BJ (cell line): Measurements from ENCODE around the gene NSMCE1. TPM values are rescaled to one million over a fixed set of nuclear protein-coding genes. Genes with fewer than 3 reads are reported as not detected.

Experiments used
- CTCF ChIA-PET: fragments of 350-600 bp; formaldehyde crosslinking; extraction: SDS; loops from one replicate; lab custom pipeline; 2021; ENCODE audit warnings: antibody characterized with exemption, inconsistent platforms; lab: Yijun Ruan, JAX
- POLR2A ChIA-PET: fragments of 300-600 bp; sonication (Branson Sonifier 250); formaldehyde crosslinking; extraction: SDS; loops from one replicate; lab custom pipeline; 2021; ENCODE audit warnings: antibody characterized with exemption; lab: Charles Lee
- DNase-seq: peaks from one replicate; pipeline ENCODE4 v3.0.0-alpha.2; 2011; ENCODE audit warnings: low read depth
- H3K27me3 ChIP-seq: 2 replicates; pipeline ENCODE4 v1.6.0; 2011; ENCODE audit warnings: low read length; ENCODE audit not compliant: control insufficient read depth, insufficient read depth
- H3K36me3 ChIP-seq: 2 replicates; pipeline ENCODE4 v1.5.1; 2011; ENCODE audit warnings: low read length; ENCODE audit not compliant: control insufficient read depth, insufficient read depth
- H3K4me3 ChIP-seq: 2 replicates; pipeline ENCODE4 v1.5.1; 2011; ENCODE audit warnings: low read depth, mild to moderate bottlenecking, control low read depth, low read length
- polyA plus RNA-seq: library from polyadenylated mRNA; depleted of rRNA; stranded (reverse); fragments of >200 nt; gene quantifications from 2 replicates; pipeline ENCODE4 v1.2.3, GENCODE V29; 2011
- TF ChIP-seq, protein P1 (sequence below): IDR thresholded peaks from 2 replicates; pipeline ENCODE4 v1.5.1; 2011; ENCODE audit warnings: low read depth, mild to moderate bottlenecking, control low read depth, inconsistent platforms, low read length, moderate library complexity; ENCODE audit not compliant: insufficient read depth

Gene NSMCE1
- polyA plus RNA-seq, 1 experiment: 34.3 TPM

DNA sequence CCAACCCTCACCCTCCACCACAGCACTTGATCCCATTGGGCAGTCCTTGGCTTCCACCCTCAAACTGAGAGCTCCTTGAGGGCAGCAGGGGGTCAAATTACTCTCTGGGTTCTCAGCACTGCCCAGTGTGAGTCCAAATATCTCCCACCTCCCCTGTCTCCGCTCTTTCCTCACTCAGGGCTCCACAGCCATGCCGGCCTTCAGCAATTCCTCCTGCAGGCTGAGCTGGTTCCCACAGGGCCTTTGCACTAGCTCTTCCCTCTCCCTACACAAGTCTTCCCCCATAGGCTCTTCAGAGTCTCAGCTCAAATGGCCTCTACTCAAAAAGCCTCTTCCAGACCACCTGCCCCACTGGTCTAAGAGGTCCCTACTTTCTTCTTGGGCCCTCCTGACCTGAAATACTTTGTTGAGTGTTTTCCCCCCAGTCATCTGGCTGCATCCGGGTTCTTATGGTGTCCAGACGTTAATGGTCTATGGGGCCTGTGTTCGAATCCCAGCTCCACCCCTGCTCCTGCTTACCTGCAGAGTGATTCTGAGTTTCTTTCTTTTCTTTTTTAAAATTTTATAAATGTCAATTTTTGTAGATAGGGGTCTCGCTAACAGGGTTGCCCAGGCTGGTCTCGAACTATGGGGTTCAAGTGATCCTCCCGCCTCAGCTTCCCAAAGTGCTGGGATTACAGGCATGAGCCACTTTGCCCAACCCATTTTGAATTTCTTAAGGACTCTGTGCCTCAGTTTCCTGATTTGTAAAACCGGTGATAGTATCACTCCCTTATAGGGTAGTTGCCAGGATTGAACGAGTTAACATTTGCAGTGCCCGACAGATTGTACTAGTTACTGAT, 44.2 kb upstream of the NSMCE1 start:
- TF ChIP-seq, protein P1, sequence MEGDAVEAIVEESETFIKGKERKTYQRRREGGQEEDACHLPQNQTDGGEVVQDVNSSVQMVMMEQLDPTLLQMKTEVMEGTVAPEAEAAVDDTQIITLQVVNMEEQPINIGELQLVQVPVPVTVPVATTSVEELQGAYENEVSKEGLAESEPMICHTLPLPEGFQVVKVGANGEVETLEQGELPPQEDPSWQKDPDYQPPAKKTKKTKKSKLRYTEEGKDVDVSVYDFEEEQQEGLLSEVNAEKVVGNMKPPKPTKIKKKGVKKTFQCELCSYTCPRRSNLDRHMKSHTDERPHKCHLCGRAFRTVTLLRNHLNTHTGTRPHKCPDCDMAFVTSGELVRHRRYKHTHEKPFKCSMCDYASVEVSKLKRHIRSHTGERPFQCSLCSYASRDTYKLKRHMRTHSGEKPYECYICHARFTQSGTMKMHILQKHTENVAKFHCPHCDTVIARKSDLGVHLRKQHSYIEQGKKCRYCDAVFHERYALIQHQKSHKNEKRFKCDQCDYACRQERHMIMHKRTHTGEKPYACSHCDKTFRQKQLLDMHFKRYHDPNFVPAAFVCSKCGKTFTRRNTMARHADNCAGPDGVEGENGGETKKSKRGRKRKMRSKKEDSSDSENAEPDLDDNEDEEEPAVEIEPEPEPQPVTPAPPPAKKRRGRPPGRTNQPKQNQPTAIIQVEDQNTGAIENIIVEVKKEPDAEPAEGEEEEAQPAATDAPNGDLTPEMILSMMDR: no peak
- no peaks in the 10 kb centered on the region for H3K36me3 ChIP-seq
- DNase-seq: no peak
- peak overlapping the region; percentile 74 for H3K4me3 ChIP-seq
- no peaks in the 10 kb centered on the region for H3K27me3 ChIP-seq
- ChIA-PET POLR2A (no interaction called here), CTCF (interaction anchor here (0.9 kb wide), 1 partner anchor 55 kb away, joined by 3 read pairs; no protein-coding TSS in a partner anchor)

DNA sequence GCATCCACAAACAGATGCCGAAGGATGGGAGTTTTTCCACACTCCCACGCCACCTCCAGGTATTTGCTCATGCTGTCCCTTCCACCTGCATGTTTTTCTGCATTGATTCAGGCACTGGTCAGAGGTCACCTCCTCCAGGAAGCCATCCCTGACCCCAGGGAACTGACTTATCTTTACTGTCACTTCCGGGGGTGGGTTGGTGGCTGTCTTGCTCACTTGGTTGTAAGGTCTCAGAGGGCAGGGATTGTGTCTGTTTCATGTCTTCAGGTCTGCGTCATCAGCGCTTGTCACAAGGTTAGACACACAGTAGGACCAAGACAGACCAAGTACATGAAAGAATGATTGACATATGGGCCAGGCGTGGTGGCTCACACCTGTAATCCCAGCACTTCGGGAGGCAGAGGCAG, 43.3 kb upstream of the NSMCE1 start:
- TF ChIP-seq, protein P1: no peak
- Histone ChIP-seq H3K4me3 (no peak overlapping the region), H3K27me3 (no peaks in the 10 kb centered on the region), H3K36me3 (no peaks in the 10 kb centered on the region)
- ChIA-PET POLR2A (no interaction called here), CTCF (no interaction called here)
- DNase-seq: no peak

DNA sequence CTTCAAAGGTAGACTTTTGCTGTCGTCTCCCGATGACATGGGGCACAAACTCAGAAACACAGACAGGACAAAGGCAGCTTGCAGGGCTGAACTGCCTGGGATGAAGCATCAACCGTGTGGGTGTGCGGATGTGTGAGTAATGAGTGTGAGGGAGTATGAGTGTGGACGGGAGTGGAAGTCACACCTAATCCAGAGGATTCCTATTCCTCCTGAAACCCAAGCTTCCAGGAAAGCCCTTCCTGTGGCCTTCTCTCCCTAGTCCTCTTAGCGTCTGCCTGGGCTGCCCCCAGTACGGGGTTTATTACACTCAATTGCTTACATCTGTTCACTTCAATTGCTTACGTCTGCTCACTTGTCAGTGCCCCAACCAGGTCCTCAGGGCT, 42.9 kb upstream of the NSMCE1 start:
- TF ChIP-seq, protein P1: no peak
- POLR2A ChIA-PET: no interaction called here
- Histone ChIP-seq H3K36me3 (no peaks in the 10 kb centered on the region), H3K27me3 (no peaks in the 10 kb centered on the region), H3K4me3 (no peak overlapping the region)
- CTCF ChIA-PET: no interaction called here
- no peak for DNase-seq

DNA sequence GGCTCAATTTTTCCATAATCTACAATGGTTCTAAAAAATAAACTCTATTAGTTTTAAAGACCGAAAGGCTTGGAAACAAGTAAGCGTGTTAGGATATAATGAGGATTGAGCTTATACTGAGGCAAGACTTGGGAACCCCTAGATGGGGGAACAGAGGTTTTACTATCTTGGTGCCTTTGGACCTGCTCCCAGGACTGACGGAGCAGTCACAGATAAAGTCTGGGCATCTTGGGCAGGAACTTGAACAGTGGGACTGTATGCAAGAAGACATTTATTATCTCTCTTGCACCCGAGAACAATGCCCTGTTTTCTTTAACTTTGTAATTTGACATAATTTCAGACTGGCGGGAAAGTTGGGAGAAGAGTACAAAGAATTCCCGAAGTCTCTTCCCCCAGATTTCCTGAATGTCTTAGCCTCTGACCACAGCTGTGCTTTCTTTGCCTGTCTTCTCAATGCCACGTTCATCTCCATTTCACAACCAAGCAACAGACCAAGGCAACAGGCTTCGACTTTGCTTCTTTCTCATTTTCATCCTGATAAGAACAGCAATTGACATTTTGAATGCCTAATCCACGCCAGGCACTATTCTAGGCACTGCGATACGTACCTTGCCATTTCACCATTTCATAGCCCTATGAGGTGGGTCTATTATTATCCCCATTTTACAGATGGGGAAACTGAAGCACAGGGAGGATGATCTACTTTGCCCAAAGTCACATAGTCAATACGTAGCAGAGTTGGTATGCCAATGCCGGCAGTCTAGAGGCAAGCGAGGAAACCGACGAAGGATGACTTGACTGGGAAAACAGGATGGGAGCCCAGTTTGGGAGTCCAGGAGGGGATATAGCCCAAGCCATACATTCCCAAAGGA, 42.2 kb upstream of the NSMCE1 start:
- POLR2A ChIA-PET: no interaction called here
- CTCF ChIA-PET: no interaction called here
- DNase-seq: no peak
- no peak overlapping the region for H3K4me3 ChIP-seq
- H3K36me3 ChIP-seq: no peaks in the 10 kb centered on the region
- H3K27me3 ChIP-seq: no peaks in the 10 kb centered on the region
- TF ChIP-seq, protein P1: no peak

DNA sequence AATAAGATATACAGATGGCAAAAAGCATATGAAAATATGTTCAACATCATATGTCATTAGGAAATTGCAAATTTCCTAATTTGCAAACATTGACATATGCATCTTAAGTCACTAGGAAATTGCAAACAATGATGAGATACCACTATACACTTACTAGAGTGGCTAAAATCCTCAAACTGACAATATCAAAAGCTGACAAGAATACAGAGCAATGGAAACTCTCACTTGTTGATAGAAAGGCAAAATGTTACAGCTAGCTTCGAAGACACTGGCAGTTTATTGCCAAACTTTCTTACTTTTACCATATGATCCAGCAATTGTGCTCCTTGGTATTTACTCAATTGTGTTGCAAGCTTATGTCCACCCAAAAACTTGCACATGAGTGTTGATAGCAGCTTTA, 40.2 kb upstream of the NSMCE1 start:
- CTCF ChIA-PET: interaction anchor here (0.6 kb wide), 1 partner anchor 50 kb away, joined by 3 read pairs; no protein-coding TSS in a partner anchor
- H3K4me3 ChIP-seq: no peak overlapping the region
- TF ChIP-seq, protein P1: no peak
- no peaks in the 10 kb centered on the region for H3K36me3 ChIP-seq
- DNase-seq: no peak
- H3K27me3 ChIP-seq: no peaks in the 10 kb centered on the region
- POLR2A ChIA-PET: no interaction called here
